GM21825 (cell line): ENCODE measurements around the gene MACC1.

Source experiments
- ATAC-seq: cut with Tn5 transposase; IDR thresholded peaks from one replicate; pipeline ENCODE4 v1.9.1; 2021; ENCODE audit warnings: mild to moderate bottlenecking, moderate library complexity; ENCODE audit not compliant: unreplicated experiment

The MACC1 gene

DNA sequence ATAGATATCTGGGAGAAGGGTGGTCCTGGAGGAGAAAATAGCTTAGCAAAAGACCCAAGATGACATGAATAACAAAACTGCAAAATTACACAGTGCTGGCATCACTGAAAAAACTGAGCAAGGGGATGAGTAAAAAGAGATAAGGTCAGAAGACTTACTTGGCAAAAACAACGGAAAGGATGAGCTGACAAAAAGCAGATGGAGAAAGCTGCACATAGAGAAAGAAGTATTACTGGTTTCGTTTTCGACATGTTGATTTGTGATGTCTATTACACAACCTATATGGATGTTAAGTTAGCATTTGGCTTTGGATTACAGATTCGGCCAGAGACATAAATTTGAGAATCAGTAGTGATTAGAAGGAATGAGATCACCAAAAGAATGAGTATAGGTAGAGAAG lies 132.1 kb downstream of the MACC1 start:
- no peak for ATAC-seq
